GM12801 (cell line): ENCODE measurements around the gene CACYBP.

Experiments
- TF ChIP-seq, protein P1 (sequence below): IDR thresholded peaks from one replicate; pipeline ENCODE4 v1.5.1; 2011; ENCODE audit warnings: control low read depth; ENCODE audit not compliant: insufficient read length; ENCODE audit errors: extremely low read depth

The CACYBP gene

GRCh38 chr1:174966008-174966572, 33.7 kb upstream of the CACYBP start:
- TF ChIP-seq, protein P1, sequence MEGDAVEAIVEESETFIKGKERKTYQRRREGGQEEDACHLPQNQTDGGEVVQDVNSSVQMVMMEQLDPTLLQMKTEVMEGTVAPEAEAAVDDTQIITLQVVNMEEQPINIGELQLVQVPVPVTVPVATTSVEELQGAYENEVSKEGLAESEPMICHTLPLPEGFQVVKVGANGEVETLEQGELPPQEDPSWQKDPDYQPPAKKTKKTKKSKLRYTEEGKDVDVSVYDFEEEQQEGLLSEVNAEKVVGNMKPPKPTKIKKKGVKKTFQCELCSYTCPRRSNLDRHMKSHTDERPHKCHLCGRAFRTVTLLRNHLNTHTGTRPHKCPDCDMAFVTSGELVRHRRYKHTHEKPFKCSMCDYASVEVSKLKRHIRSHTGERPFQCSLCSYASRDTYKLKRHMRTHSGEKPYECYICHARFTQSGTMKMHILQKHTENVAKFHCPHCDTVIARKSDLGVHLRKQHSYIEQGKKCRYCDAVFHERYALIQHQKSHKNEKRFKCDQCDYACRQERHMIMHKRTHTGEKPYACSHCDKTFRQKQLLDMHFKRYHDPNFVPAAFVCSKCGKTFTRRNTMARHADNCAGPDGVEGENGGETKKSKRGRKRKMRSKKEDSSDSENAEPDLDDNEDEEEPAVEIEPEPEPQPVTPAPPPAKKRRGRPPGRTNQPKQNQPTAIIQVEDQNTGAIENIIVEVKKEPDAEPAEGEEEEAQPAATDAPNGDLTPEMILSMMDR = no peak

DNA sequence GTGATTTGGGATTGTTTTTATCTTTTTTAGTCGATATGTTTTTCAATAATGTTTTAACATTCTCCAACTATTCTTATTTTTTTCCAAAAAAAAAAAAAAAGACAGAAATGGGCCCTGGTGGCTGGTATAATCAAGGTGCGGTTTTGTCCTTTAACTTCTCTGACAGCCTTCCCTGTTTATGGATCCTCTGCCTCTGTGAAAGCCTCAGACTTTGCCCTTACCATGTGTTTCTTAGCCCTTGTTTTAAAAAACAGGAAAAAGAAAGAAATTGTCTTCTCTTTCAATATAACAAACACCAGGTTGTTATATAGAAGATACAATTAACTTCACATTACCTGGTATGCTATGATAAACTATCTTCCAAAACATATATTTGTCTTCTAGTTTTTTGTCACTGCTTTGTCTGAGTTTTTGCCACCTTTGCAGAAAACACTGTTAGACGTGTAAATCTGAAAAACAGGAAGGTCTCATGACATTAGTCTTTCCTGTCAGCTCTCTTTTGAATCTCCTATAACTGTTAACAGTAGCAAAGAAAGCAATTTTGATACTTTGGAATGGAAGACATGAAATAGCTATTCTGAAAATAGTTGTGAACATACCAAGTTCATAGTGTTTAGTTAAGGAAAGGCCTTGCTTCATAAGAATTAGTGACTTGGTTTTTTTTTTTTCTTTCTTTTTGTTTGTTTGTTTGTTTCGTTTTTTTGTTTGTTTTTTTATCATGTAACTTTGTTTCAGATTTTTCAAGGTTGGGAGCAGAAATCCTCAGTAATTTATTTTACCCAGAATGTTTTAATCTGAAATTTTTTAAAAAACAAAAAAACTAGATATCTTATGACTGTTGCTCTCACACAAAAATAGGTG, 31.7 kb upstream of the CACYBP start:
- TF ChIP-seq, protein P1 = no peak

DNA sequence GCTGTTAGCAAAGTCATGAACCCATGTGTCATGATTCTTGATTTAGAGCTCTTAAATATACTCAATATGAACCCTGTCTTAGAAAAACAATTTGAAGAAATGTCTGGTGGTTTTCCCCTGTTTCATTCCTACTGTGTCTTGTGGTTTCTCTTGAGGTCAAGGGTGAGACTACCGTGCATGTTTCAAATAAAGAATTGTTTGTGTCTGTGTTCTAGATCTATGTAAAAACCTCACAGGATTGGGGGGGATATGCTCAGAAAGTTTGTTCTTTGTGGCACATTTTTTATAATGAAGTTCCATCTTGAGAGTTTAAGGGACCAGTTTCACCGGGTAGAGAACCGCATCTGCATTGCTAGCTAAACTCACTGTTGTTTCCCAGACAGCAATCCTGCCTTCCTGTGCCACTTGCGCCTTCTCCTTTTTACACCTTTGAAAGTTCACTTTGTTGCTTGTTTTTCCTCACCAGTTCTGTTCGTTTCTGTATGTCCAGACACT, 30.9 kb upstream of the CACYBP start:
- TF ChIP-seq, protein P1 = no peak

DNA sequence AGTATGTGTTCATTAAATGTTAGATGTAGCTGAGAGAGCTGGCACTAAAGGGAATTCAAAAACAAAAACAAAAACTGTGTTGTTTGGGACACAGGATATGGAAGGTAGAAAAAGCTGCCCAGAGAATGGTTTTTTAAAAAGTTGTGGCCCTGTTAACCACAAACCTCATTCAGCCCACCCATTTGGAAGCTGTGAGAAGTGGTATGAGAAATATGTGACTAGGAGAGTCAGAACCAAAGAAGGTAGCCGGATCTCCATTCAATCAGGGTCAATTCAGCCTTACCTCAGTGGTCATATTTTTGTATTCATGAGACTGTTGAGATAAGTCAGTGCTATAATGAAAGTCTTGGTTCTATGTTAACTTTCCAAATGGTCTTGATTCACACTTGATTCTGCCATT, 29.8 kb upstream of the CACYBP start:
- TF ChIP-seq, protein P1 = no peak

GRCh38 chr1:174971466-174971865, 28.3 kb upstream of the CACYBP start:
- TF ChIP-seq, protein P1 = no peak

- TF ChIP-seq, protein P1 = no peak
These were observed 27.8 kb upstream of the CACYBP start for GRCh38 chr1:174971902-174972301.

GRCh38 chr1:174974711-174975119, 25.0 kb upstream of the CACYBP start:
- TF ChIP-seq, protein P1 = no peak
